Ishikawa (cell line): Measurements from ENCODE around the gene DCUN1D3.

ENCODE experiments used
- CEBPB ChIP-seq: IDR thresholded peaks from 2 replicates; pipeline ENCODE4 v1.6.1; 2012
- CREB1 ChIP-seq: IDR thresholded peaks from 2 replicates; pipeline ENCODE4 v1.6.1; 2012; ENCODE audit warnings: low read depth
- EGR1 ChIP-seq: IDR thresholded peaks from 2 replicates; pipeline ENCODE4 v1.6.1; 2012
- EP300 ChIP-seq: IDR thresholded peaks from 2 replicates; pipeline ENCODE4 v1.6.1; 2012; ENCODE audit warnings: borderline replicate concordance
- FOXM1 ChIP-seq: IDR thresholded peaks from 2 replicates; pipeline ENCODE4 v1.6.1; 2012; ENCODE audit warnings: low read depth, borderline replicate concordance
- NFIC ChIP-seq: IDR thresholded peaks from 2 replicates; pipeline ENCODE4 v1.6.1; 2012
- RAD21 ChIP-seq: IDR thresholded peaks from 2 replicates; pipeline ENCODE4 v1.6.1; 2012; ENCODE audit warnings: low read depth
- REST ChIP-seq: IDR thresholded peaks from 2 replicates; pipeline ENCODE4 v1.6.1; 2012; ENCODE audit warnings: low read depth, mild to moderate bottlenecking
- TAF1 ChIP-seq: IDR thresholded peaks from 2 replicates; pipeline ENCODE4 v1.6.1; 2012; ENCODE audit warnings: low read depth, mild to moderate bottlenecking
- TCF12 ChIP-seq: IDR thresholded peaks from 2 replicates; pipeline ENCODE4 v1.6.1; 2012; ENCODE audit warnings: low read depth
- TEAD4 ChIP-seq: IDR thresholded peaks from 2 replicates; pipeline ENCODE4 v1.6.1; 2012
- YY1 ChIP-seq: IDR thresholded peaks from 2 replicates; pipeline ENCODE4 v1.6.1; 2012; ENCODE audit warnings: low read depth
- ZBTB7A ChIP-seq: IDR thresholded peaks from 2 replicates; pipeline ENCODE4 v1.6.1; 2012; ENCODE audit warnings: low read depth
- TF ChIP-seq, protein P1 (sequence below): IDR thresholded peaks from 2 replicates; pipeline ENCODE4 v1.6.1; 2012
- TF ChIP-seq, protein P2 (sequence below): IDR thresholded peaks from 2 replicates; pipeline ENCODE4 v1.6.1; 2012

Gene DCUN1D3

GRCh38 chr16:20871941-20872815 is 28.0 kb downstream of the DCUN1D3 start:
- TF ChIP-seq CREB1 (no peak), FOXM1 (no peak), YY1 (no peak)

DNA sequence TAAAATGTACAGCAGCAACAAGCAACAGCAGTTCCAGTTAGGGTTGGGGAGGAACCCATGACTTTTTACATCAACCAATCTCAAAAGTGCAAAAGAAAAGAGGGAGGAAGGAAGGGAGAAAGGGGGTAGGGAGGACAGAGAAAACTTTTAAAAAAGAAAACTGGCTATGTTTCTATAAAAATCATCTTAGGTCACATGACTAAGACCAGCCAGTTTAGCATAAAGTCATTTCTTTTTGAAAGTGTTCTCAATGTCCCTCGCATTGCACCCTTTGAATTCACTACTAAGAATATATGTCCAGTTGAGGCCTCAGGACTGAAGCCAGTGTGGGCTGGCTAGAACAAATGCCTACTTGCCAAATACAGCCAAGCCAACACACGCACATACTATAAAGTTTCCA is 28.9 kb downstream of the DCUN1D3 start:
- TF ChIP-seq, protein P1, sequence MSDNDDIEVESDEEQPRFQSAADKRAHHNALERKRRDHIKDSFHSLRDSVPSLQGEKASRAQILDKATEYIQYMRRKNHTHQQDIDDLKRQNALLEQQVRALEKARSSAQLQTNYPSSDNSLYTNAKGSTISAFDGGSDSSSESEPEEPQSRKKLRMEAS = no peak

DNA sequence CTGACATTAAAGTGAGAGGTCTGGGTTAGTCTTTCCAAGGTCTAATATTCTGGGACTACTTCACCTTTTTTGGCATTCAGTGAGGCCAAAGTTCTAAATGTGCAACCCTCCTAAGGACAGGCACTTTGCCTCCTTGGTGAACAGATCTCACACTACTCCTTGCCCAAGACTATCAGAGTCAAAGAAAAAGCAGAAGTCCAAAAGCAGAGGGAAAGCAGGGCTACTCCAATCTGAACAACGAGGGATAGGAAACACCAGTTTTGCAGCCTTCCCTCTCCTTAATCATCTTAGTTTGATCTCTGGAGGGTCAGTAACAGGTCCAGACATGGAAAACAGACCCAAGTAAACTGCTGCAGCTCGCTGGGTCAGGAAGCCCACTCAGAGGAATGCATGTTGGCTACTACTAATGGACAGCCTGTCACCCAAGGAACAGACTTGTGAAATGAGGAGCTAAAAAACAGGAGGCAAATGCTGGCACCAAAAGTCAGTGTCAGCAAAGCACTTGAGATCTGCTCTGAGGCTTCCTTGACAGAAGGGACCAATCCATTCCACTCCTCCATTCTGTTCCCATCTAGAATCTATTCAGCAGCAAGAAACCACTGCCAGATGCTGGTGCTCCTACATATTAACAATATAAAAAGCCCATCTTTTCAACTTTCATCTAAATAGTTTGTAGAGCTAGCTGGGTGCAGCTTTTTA is 29.9 kb downstream of the DCUN1D3 start:
- TF ChIP-seq EGR1 (no peak), TEAD4 (no peak), EP300 (no peak), NFIC (no peak), TCF12 (no peak), RAD21 (no peak), REST (no peak), CREB1 (no peak), CEBPB (no peak), YY1 (no peak), FOXM1 (no peak), TAF1 (no peak)
- TF ChIP-seq, protein P2, sequence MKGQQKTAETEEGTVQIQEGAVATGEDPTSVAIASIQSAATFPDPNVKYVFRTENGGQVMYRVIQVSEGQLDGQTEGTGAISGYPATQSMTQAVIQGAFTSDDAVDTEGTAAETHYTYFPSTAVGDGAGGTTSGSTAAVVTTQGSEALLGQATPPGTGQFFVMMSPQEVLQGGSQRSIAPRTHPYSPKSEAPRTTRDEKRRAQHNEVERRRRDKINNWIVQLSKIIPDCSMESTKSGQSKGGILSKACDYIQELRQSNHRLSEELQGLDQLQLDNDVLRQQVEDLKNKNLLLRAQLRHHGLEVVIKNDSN = no peak

GRCh38 chr16:20868890-20869289 is 31.3 kb downstream of the DCUN1D3 start:
- no peak for TF ChIP-seq REST
- TF ChIP-seq ZBTB7A = no peak
- TF ChIP-seq TEAD4 = no peak
- no peak for TF ChIP-seq CREB1
- no peak for TF ChIP-seq EP300
- TF ChIP-seq TCF12 = no peak
- no peak for TF ChIP-seq YY1

- no peak for TF ChIP-seq ZBTB7A
- no peak for TF ChIP-seq TCF12
- no peak for TF ChIP-seq TAF1
- no peak for TF ChIP-seq CREB1
- no peak for TF ChIP-seq EGR1
- TF ChIP-seq, protein P2 = no peak
- TF ChIP-seq TEAD4 = no peak
- TF ChIP-seq NFIC = no peak
- TF ChIP-seq RAD21 = no peak
- no peak for TF ChIP-seq YY1
- TF ChIP-seq, protein P1 = no peak
These were observed 32.6 kb downstream of the DCUN1D3 start for GRCh38 chr16:20867585-20867984.

GRCh38 chr16:20866801-20867200 is 33.4 kb downstream of the DCUN1D3 start:
- TF ChIP-seq YY1 (no peak), EP300 (no peak), CEBPB (no peak), NFIC (no peak), EGR1 (no peak), RAD21 (no peak), CREB1 (no peak), FOXM1 (no peak)
- TF ChIP-seq, protein P2 = no peak
